GM12864 (cell line): ENCODE measurements around the gene RND3.

Source experiments
- DNase-seq: peaks from one replicate; pipeline ENCODE4 v3.0.0-alpha.2; 2011; ENCODE audit warnings: low read depth
- H3K4me3 ChIP-seq: 2 replicates; pipeline ENCODE4 v1.5.1; 2011; ENCODE audit warnings: mild to moderate bottlenecking, low read depth, low read length, control low read depth
- CTCF ChIP-seq: IDR thresholded peaks from 2 replicates; pipeline ENCODE4 v1.5.1; 2011; ENCODE audit warnings: low read depth, mild to moderate bottlenecking, moderate library complexity, low read length, control low read depth, inconsistent platforms; ENCODE audit errors: missing control alignments

Gene RND3

DNA sequence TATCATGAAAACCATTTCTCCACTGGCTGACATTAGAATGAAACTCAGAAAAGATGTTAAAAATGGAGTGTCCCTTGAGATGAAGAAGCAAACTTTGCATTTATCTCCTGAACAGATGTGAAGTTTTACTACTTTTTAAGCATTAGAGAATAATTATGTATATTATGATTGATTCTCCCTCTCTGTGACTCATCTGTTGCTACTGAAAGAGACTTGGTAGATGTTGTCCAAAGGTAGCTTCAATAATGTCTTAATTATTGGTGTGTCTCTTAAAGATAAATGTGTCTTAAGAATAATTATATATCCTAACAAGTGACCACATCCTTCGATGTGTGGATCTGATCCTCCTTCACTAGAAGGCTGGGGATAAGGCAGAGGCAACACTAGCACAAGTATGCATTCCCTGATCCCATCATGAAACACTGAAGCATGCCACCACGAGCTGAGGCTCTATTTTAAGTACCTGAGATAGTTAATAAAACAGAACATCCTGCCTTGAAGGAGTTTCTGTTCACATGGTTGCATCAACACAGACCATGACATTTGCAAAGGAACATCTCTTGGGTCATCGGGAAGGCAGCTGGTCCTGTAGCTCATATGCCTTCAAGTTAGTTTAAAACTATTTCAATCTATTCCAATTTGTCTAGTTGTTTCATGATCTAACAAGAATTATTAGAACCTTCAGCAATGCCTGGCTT lies 15.5 kb downstream of the RND3 start:
- no peak overlapping the region for H3K4me3 ChIP-seq
- no peak for DNase-seq
- TF ChIP-seq CTCF, result no peak

DNA sequence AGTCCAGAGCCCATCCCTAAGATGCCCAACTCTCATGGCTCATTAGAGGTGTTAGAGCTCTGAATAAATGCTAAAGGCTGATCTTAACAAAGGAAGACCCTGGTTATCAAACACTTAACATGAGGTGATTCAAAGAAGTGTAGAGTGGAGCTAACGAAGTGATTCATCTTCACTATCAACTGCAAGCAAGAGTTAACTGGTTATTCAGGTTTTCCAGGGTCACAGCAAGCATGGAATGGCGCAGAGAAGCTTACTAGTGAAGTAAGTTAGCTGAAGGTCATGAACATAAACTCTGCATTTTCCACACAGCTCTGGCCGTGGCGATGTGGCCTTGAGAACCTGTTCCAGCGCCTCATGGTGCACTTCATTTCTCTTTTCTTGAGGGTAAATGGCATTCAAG lies 17.0 kb downstream of the RND3 start:
- no peak for TF ChIP-seq CTCF
- no peak overlapping the region for H3K4me3 ChIP-seq
- DNase-seq, result no peak

GRCh38 chr2:150469706-150470274 lies 17.7 kb downstream of the RND3 start:
- no peak overlapping the region for H3K4me3 ChIP-seq
- no peak for TF ChIP-seq CTCF
- DNase-seq, result no peak

DNA sequence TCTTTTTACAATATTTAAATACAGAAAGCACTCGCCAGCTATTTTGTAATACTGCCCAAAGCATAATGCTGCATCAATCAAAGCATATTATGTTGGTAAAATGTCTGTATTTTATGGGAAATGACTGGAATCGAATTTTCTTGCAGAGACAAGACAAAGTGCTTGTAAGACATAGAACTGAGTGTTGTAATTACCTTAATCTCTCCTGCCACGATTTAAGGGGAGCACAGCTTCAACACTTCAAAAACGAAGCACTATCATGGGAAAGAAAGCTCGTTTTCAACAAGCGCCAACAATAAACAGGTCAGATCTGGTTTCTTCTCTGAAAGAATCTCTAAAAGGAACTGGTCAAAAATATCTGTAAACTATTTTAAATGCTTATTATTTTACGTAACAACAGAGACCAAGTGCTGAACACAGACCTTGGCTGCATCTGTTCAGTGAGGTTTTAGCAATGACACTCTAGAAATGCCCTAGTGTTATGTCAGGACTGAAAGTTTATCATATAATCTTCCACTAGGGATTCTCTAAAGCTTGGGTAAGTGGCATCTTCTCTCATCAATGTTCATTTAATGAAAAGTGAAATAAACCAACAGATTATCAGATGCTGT lies 19.0 kb downstream of the RND3 start:
- no peak for DNase-seq
- H3K4me3 ChIP-seq, result no peak overlapping the region
- no peak for TF ChIP-seq CTCF

DNA sequence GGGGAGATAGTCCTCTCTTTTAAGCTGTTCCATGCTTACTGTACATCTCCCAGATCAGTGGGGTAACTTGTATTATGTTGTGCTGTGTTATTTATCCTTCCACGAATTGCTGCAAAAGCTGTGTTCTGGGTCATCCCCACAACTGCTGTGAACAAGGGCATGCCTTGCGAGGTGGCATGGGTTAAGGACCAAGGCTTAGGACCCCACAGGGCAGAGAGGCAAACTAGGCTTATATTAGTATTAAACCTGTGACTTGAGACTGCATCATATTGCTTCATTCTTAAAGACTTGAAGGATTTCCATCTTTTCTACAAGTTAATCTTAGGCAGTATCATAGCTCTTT lies 19.9 kb downstream of the RND3 start:
- no peak overlapping the region for H3K4me3 ChIP-seq
- no peak for DNase-seq
- no peak for TF ChIP-seq CTCF

GRCh38 chr2:150466741-150467620 lies 20.5 kb downstream of the RND3 start:
- TF ChIP-seq CTCF, result no peak
- DNase-seq, result no peak
- H3K4me3 ChIP-seq, result no peak overlapping the region
